Lower leg skin (tissue), 4 donors: ENCODE measurements around the gene CMSS1. TPM values are rescaled to one million over a fixed set of nuclear protein-coding genes. Genes with fewer than 3 reads are reported as not detected.

Experiments used
- DNase-seq, 2 donors: peaks; one replicate each; pipeline ENCODE4 v3.0.0-alpha.2; 2019; ENCODE audit warnings: low spot score in 2 of 2
- H3K4me3 ChIP-seq: fragments of 200-600 bp; sonication (generic); 2 replicates; pipeline ENCODE4 v1.5.1; 2017; ENCODE audit warnings: mild to moderate bottlenecking, low read depth; ENCODE audit not compliant: poor library complexity, severe bottlenecking
- CTCF ChIP-seq, 3 donors: fragments of 450-650 bp; IDR thresholded peaks; one replicate each; pipeline ENCODE4 v1.5.1; 2016; ENCODE audit warnings: antibody characterized with exemption in 3 of 3, mild to moderate bottlenecking in 3 of 3, moderate library complexity in 2 of 3
- POLR2A ChIP-seq, 2 donors: fragments of 450-650 bp; IDR thresholded peaks; one replicate each; pipeline ENCODE4 v1.6.1; 2016 to 2017; ENCODE audit warnings: antibody characterized with exemption in 2 of 2, mild to moderate bottlenecking in 1 of 2, moderate library complexity in 1 of 2
- WGBS, 2 donors: methylation state at CpG; one replicate each; pipeline ENCODE4 v1.1.5; 2018; 5-methylcytosine and 5-hydroxymethylcytosine counted together
- intact Hi-C: fragments of 100-400 bp; cut with DNase I; formaldehyde crosslinking; loops from one replicate; pipeline ENCODE4 v1.15.0; 2023; ENCODE audit warnings: low total_unique reads
- total RNA-seq, 4 donors: library from RNA; depleted of rRNA; stranded (reverse); fragments of >200 nt; gene quantifications; one replicate each; pipeline ENCODE4 v1.1.0, GENCODE V29; 2016

Gene CMSS1
- total RNA-seq, 4 donors from 2014 or later: 3.7 to 13.2 (median 7.5) TPM

- TF ChIP-seq CTCF (IDR thresholded peaks at IDR 0.05) (no peak), POLR2A (IDR thresholded peaks at IDR 0.05) (no peak)
- intact Hi-C loops: no loop called here
- H3K4me3 ChIP-seq: no peak overlapping the region
- DNase-seq: no peak
Measured at GRCh38 chr3:99892332-99892731, 74.7 kb downstream of the CMSS1 start.

- WGBS, 2 donors: 86 to 94% methylated on average over 3 of the region's 3 CpGs
Measured at GRCh38 chr3:99895131-99895696, 77.6 kb downstream of the CMSS1 start.

GRCh38 chr3:99895703-99896441 lies 78.2 kb downstream of the CMSS1 start:
- no peak for DNase-seq
- TF ChIP-seq POLR2A (IDR thresholded peaks at IDR 0.05): no peak
- TF ChIP-seq CTCF (IDR thresholded peaks at IDR 0.05): no peak
- 34 to 38% methylated on average over 2 of the region's 2 CpGs for WGBS, 2 donors
- H3K4me3 ChIP-seq: no peak overlapping the region
- intact Hi-C loops: no loop called here

More at GRCh38 chr3:99895131-99895696, 77.6 kb downstream of the CMSS1 start:
- DNase-seq: no peak
- no peak overlapping the region for H3K4me3 ChIP-seq
- intact Hi-C loops: no loop called here
- TF ChIP-seq CTCF (IDR thresholded peaks at IDR 0.05) (no peak), POLR2A (IDR thresholded peaks at IDR 0.05) (no peak)

GRCh38 chr3:99896482-99896881 lies 78.8 kb downstream of the CMSS1 start:
- H3K4me3 ChIP-seq: no peak overlapping the region
- no peak for DNase-seq
- intact Hi-C loops: no loop called here
- no peak for TF ChIP-seq POLR2A (IDR thresholded peaks at IDR 0.05)
- no peak for TF ChIP-seq CTCF (IDR thresholded peaks at IDR 0.05)
- WGBS, 2 donors: 72 to 79% methylated on average over 3 of the region's 3 CpGs

GRCh38 chr3:99899603-99900002 lies 81.9 kb downstream of the CMSS1 start:
- intact Hi-C loops: no loop called here
- 89 to 94% methylated on average over 3 of the region's 3 CpGs for WGBS, 2 donors
- H3K4me3 ChIP-seq: no peak overlapping the region
- no peak for TF ChIP-seq POLR2A (IDR thresholded peaks at IDR 0.05)
- no peak for TF ChIP-seq CTCF (IDR thresholded peaks at IDR 0.05)
- no peak for DNase-seq
